NCI-H1105 (cell line): ENCODE measurements around the gene PCSK6.
"Not testable (repeated sequence)": the region's sequence is repeated elsewhere in the genome, so short reads cannot be mapped to it uniquely, and the experiment has no call there.

Source experiments
- DNase-seq: peaks from one replicate; lab custom pipeline; 2025; lab: John Stamatoyannopoulos, UW

Gene PCSK6

GRCh38 chr15:101356512-101357172 is 132.9 kb downstream of the PCSK6 start:
- DNase-seq, result not testable (repeated sequence)

- no peak for DNase-seq
Measured at GRCh38 chr15:101355678-101356464, 133.6 kb downstream of the PCSK6 start.

- DNase-seq, result no peak
Measured at GRCh38 chr15:101354891-101355623, 134.4 kb downstream of the PCSK6 start.

DNA sequence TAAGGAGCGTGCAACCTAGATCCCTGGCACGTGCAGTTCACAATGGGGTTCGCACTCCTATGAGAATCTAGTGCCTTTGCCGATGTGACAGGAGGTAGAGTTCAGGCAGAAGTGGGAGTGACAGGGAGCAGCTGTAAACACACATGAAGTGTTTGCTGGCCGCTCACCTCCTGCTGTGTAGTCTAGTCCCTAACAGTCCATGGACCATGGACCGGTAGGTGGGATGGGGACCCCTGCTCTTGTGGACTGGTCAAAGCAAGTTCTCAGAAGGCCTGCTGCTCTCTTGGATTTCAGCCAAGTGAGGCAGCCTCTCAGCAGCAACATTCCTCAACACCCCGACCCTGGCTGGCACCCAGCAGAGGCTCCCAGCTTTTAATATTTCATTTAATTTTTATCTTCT is 136.3 kb downstream of the PCSK6 start:
- DNase-seq, result no peak

GRCh38 chr15:101351736-101352135 is 137.8 kb downstream of the PCSK6 start:
- DNase-seq, result no peak

- no peak for DNase-seq
Measured at GRCh38 chr15:101349047-101349951, 140.2 kb downstream of the PCSK6 start.

- DNase-seq, result no peak
Measured at GRCh38 chr15:101348643-101349042, 140.9 kb downstream of the PCSK6 start.

DNA sequence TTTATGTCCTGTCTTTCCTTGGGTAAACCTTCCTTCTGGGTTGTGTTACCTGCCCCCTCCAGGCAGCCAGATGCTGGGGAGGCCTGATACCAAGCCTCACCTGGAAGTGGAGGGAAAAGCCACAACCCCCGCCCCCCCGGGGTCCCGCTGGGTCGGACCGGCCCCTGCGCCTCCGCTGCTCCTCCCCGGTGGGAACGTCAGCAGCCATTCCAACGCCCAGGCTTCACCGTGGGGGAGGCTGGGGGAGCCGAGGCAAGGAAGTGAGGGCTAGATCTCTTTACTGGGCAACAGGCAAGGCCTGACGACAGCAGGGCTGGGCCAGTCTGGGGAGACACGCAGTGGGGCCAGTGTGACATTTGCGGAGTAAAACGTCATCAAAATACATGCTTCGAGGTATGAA is 141.5 kb downstream of the PCSK6 start:
- DNase-seq, result no peak

DNA sequence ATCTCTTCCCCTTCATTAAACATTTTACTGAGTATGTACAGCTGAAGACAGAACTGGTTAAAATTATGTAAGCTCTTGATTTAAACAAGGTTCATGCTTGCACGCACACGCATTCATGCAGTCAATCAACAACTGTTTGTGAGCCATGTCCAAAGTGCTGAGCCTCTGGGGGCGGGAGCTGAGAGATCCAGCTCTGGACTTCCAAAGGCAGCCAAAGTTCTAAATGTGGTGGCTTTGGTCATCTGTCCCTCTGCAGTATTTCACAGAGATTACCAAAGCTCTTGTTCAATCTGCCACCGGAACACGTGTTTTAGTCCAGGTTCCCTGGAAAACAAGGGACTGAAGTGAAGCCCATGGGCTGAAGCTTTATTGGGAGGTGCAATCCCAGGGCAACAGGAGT is 142.1 kb downstream of the PCSK6 start:
- no peak for DNase-seq

DNA sequence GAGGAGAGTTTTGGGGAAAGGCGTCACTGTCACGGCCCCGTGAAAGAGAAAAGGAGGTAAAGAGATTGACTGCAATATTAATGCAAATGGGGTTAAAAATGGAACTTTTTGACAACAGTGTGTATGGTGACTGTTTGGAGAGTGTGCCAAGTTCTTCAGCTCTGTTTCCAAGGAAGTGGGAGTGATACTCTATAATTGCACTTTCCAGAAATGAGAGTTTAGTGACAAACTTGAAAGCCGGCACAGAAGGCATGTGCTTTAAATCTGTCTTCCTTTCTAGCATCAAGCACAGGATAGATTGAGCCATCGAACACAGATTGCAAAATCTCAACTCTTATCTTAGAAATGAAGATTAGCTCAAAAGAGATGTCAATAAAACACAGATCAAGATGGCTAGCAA is 142.6 kb downstream of the PCSK6 start:
- no peak for DNase-seq

GRCh38 chr15:101342056-101342455 is 147.5 kb downstream of the PCSK6 start:
- no peak for DNase-seq

- DNase-seq, result no peak
Measured at GRCh38 chr15:101338502-101339057, 150.9 kb downstream of the PCSK6 start.

DNA sequence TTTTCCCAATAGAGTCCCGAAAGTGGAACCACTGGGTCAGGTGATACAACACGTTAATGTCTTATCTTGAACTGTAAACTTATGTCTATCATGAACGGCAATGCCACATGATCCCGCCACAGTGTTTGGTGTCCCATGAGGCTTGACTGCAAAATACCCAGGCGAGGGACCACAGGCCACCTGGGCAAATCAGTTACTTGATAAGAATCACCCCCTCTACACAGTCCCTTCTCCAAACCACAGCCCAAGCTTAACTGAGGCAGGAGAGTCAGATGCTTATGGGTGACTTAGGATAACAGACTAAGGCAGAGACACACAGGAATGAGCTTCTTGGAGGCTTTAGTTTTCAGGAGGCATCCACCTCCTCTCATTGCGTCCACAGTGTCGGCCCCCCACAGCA is 151.5 kb downstream of the PCSK6 start:
- no peak for DNase-seq

DNA sequence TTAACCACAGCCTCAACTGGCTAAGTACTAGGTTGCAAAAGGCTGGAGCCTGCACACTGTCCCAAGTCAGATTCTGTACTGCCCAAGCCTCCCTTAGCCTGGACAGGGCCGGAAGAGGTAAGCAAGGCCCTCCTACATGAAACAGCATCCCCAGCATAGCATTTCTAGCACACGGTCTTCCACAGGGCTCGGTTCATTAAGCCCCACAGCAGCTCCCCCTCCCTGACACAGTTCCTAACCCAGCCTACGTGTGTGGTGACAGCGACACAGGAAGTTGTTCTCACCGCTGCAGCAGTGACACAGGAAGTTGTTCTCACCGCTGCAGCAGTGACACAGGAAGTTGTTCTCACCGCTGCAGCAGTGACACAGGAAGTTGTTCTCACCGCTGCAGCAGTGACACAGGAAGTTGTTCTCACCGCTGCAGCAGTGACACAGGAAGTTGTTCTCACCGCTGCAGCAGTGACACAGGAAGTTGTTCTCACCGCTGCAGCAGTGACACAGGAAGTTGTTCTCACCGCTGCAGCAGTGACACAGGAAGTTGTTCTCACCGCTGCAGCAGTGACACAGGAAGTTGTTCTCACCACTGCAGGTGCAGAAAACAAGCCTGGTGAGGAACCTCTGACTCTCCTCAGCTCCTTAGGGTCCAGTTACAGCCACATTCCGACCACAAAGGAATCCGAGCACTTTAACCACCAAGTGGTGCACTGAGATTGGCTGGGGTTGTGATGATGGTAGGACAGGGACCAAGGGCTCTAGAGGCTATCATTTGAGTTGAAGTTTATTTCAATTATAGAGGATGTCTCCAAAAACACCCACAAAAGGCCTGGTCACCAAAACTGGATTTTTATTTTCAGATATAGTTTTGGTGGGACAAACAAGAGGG is 155.4 kb downstream of the PCSK6 start:
- not testable (repeated sequence) for DNase-seq

DNA sequence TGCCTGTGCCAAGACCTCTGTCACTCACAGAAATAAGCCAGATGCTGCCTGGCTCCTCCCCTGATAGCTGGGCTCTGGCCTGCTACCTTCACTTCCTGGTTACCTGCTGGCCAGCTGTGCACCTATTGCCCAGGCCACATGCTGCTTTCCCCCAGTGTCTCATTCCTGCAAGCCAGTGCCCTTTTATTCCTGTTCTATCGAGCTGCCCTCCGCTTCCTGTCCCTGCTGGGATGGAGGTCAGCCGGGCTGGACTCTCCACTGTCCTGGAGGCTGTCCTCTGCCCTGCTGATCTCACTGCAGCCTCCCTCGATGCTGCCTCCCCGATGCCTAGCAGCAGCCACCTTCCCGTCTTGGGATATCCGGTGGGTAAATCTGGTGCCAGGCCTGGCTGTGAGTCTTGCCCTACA is 157.4 kb downstream of the PCSK6 start:
- DNase-seq, result no peak

- no peak for DNase-seq
Measured at GRCh38 chr15:101329867-101330380, 159.6 kb downstream of the PCSK6 start.

- no peak for DNase-seq
Measured at GRCh38 chr15:101329309-101329863, 160.1 kb downstream of the PCSK6 start.

DNA sequence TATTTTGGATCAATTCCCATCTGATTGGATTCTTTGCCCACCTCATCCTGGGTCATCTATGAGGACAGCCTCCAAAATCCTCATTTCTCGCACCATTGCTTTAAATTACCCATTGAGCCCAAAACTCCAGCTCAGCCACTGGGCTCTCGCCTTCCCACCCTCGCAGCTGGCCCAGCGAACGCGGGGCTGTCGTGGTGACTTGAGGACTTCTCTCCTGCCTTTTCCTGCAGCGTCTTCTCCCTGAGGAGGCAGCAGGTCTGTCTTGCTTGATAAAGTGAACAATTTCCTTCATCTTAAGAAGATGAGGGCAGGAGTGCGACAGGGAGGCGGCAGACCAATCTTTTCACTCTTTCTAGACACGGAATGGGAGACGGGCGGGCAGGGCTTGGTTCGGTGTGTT is 161.5 kb downstream of the PCSK6 start:
- DNase-seq, result no peak

DNA sequence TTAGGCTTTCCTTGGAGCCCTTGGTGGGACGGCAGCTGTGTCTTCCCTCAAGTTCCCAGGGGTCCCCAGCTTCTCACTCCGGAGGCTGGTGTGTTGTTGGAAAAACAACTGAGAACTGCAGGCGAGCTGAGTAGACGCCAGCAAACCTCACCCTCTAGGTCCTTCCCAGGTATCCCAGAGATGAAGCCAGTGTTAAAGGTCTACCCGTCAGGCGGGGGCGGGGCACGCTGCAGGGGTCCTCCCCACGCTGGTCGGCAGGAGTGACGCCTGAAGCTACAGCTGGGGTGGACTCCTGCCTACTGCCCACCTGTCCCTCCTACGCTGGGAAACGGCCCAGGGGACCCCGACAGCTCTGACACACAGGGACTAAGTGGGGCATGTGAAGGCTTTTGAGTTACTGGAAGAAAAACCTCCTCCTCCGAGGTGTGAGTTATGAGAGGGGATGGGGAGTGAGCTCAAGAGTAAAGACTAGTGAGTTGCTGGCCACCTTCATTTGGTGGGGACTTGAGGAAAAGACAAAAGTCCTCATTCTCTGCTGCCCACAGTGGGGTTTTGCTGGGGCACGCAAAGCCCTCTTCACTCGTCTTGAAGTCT is 162.3 kb downstream of the PCSK6 start:
- no peak for DNase-seq
